Measurements from ENCODE around the gene EIF4G2.

GRCh38 chr11:10838881-10839280 is 30.2 kb upstream of the EIF4G2 start:
- TF ChIP-seq CTCF (IDR thresholded peaks at IDR 0.05; ENCODE audit: poor library complexity) (no peak), EZH2 (IDR thresholded peaks at IDR 0.05; ENCODE audit: borderline replicate concordance) (no peak), EZH2phosphoT487 (IDR thresholded peaks at IDR 0.05; ENCODE audit: low read depth, severe bottlenecking, unreplicated experiment) (no peak)
